Right hindlimb (tissue), 1 donor: ENCODE data around the gene GP9.
A peak's percentile ranks its signal among the peaks of the same experiment; 100 is the strongest.

Source experiments
- DNase-seq: peaks from one replicate; pipeline ENCODE4 v3.0.0-alpha.2; 2018

Gene GP9

DNA sequence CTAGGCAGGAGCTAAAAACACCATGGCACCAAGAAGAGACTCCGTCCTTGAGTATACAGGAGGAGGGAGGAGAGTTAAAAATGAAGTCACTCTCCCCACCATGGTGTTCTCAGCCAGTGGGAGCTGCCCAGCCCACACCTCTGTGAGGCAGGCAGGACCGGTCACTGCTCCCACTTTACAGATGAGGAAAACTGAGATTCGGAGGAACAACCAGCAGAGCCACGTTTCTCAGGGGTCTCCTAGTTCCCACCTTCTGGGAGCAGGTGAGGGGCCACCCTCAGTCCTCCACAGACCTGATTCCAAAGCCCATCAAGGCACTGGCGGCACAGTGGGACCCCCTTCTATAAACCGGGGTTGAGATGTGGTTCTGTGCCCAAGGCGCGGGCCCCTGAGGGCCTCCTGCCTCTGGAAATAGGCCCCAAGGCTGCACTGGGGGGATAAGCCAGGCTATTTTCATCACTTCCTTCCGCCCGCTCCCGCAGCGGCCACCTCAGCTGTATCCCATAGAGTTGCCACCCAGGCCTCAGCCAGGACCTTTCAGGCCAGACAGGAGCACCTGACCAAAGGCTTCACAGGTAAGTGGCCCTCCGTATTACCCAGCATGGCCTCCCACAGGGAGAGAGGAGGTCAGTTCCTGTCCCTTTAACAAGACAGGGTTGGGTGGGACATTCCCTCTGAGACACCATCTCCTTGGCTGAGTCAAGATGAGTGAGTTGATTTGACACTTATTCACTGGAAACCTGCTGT, at the start of gene GP9:
Gene GP9 (plus strand): TSS at position 504 of the 747 bp plus-strand sequence. CDS start 961 bp downstream, outside the sequence.
- DNase-seq: no peak

DNA sequence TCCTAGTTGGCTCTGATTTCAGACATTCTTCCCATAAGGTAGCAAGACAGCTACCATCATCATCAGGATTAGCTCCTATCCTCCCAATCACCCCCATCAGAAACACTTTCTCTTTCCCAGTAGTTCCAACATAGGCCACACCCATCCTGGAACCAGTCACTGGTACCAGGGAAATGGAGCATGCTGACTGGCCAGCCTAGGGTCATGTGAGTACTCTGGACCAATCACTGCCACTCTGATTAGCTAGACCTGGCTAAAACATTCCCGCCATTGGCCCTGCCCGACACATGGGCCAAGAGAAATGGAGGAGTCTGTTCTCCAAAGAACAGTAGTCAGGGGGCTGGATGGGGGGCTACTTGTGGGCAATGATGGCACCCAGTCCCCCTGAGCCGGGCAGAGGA, 47.1 kb upstream of the GP9 start:
- no peak for DNase-seq

DNA sequence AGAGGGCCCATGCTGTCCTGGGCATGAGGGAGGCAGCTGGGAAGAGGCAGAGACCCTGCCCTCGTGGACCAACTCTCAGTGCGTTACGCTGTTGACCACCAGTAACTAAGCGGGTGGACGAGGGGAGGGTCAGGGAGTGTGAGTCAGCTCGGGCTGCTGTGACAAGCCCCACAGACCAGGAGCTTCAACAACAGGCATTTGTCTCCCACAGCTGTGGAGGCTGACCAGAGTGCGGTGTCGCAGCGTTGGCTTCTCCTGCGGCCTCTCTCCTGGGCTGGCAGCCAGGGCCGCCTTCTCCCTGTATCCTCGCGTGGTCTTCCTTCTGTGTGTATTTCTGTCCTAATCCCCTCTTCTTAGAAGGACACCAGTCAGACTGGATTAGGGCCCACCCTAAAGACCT, 46.4 kb upstream of the GP9 start:
- no peak for DNase-seq

GRCh38 chr3:129014793-129015345, 45.7 kb upstream of the GP9 start:
- DNase-seq: no peak

GRCh38 chr3:129015388-129016105, 45.0 kb upstream of the GP9 start:
- DNase-seq: no peak

DNA sequence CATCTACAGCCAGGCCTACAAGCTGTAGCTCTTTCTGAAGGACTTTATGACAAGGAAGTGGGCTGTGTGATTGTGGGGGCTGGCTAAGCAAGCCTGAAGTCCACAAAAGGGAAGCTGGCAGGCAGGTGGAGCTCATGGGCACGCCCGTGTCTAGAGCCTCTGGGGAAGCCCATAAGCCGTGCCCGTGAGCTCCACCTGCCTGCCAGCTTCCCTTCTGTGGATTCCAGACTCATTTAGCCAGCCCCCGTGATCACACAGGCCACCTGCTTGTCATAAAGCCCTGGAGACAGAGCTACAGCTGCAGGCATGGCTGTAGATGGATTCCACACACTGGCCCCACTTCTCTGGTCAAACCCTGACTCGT, 44.2 kb upstream of the GP9 start:
- DNase-seq: no peak

GRCh38 chr3:129016720-129017483, 43.7 kb upstream of the GP9 start:
- no peak for DNase-seq

DNA sequence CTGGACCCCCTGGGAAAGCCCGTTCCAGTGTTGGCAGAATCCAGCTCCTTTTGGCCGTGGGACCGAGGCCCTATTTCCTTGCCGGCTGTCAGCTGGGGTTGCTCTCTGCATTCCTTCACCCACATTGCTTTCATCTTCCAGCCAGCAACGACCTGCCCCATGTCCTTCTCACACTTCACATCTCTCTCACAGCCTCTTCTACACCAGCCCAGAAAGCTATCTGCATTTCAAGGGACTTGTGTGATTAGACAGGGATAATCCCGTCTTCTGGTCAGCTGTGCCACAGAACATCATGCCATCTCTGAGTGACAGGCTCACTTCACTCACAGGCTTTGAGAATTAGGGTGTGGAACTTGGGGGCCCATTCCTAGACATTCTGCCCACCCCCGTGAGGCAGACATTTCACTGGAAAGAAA, 43.1 kb upstream of the GP9 start:
- DNase-seq: no peak

DNA sequence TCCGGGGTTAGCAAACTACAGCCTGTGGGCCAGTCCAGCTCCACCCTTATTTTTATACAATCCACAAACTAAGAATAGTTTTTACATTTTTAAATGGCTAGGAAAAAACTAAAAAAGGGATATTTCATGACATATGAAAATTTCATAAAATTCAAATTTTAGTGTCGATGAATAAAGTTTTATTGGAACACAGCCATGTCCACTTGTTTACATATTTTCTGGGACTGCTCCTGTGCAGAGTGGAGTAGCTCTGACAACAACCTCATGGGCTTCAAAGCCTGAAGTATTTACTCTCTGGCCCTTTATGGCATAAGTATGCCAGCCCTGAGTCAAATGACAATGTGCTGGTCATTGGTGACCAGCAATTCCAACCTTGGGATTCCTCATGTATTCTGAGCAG, 42.3 kb upstream of the GP9 start:
- no peak for DNase-seq

GRCh38 chr3:129018751-129019150, 41.8 kb upstream of the GP9 start:
- no peak for DNase-seq

- DNase-seq: no peak
Measured at GRCh38 chr3:129019266-129019665, 41.3 kb upstream of the GP9 start.

- DNase-seq: no peak
Measured at GRCh38 chr3:129020691-129021090, 39.9 kb upstream of the GP9 start.

GRCh38 chr3:129021140-129021551, 39.4 kb upstream of the GP9 start:
- no peak for DNase-seq

DNA sequence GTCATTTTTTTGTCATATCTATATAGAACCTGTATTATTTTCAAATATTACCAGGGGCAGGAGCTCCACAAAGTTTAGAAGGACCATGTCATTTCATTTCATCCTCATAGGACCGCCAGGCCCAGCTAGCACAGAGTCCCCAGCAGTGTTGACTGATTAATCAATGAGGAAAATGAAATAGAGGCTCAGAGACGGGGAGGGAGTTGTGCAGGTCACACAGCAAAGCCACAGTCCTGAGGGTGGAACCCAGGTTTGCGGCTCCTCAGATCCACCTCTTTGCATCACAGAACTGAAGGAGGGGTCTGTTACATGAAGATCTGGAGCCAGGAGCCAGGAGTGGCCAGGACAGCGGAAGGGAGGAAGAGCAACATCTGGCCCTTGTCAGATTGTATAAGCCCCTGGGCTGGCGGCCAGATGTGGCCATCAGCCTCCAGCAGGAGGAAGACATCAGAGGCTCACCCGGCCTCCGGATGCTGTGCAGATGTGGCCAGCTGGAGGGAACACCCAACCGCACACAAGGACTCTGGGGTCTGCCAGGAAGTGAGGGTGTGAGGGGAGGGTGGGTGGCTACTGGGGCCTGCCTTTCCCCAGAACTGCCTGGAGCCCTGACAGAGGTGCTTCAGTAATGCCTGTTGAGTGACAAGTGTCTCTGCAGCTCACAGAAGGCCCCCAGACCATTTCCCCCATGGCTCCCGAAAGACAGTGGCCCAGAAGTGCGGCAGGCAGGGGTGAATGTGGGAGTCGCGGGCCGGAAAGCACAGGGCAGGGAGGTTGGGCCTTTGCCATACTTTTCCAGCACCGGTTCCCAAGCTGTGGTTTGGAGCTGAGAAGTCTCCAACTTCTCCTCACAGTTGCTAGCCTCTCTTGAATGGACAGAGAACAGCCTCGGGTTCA, 38.2 kb upstream of the GP9 start:
- peak; percentile 74 for DNase-seq

DNA sequence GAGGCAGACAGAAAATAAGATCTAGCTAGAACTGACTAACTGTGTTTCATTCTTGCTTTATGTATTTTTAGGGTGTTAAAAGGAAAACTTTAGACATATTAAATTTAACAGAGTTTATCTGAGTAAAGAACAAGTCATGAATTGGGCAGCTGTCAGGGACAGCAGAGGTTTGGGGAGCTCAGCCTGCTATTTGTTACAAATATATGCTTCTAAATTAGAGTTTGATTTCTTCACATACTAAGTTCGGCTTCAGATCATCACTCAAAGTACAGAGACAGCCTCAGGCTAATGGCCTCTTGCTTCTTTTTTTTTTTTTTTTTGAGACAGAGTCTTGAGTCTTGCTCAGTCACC, 37.6 kb upstream of the GP9 start:
- DNase-seq: no peak

GRCh38 chr3:129023909-129024308, 36.7 kb upstream of the GP9 start:
- DNase-seq: no peak

DNA sequence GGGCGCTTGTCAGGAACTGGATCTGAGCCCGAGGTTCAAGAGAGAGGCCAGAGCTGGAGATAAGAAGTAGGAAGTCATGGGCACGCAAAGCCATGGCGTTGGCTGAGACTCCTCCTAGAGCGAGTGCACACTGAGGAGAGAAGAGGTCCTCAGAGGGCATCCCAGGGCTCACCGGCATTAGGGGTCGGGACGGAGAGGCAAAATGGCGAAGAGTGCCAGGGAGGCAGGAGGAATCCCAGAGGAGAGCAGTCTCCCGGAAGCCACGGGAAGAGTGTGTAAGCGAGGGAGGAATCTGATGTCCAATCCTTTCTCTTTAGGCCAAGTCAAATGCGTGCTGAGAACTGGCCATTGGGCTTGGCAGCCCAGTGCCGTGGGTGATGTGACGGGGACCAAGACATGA, 35.5 kb upstream of the GP9 start:
- no peak for DNase-seq

- DNase-seq: peak; percentile 58
Measured at GRCh38 chr3:129025691-129026435, 34.7 kb upstream of the GP9 start.

GRCh38 chr3:129026728-129027543, 33.6 kb upstream of the GP9 start:
- peak; percentile 91 for DNase-seq

- DNase-seq: no peak
Measured at GRCh38 chr3:129027544-129027880, 33.1 kb upstream of the GP9 start.

GRCh38 chr3:129028866-129029265, 31.7 kb upstream of the GP9 start:
- DNase-seq: no peak
